DMS79 (cell line): ENCODE results near the gene TRMT1L.

Experiments used
- DNase-seq: peaks from one replicate; lab custom pipeline; 2025; lab: John Stamatoyannopoulos, UW

The TRMT1L gene

GRCh38 chr1:185112356-185112755, 44.4 kb downstream of the TRMT1L start:
- DNase-seq: no peak

DNA sequence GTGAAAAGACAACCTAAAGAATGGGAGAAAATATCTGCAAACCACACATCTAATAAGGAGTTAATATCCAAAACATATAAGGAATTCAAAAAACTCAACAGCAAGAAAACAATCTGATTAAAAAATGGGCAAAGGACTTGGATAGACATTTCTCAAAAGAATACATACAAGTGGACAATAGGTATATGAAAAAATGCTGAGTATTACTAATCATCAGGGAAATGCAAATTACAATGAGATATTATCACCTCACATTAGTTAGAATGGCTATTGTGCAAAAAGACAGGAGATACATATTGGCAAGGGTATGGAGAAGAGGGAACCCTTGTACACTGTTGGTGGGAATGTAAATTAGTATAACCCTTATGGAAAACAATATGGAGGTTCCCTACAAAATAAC, 44.9 kb downstream of the TRMT1L start:
- DNase-seq: no peak

DNA sequence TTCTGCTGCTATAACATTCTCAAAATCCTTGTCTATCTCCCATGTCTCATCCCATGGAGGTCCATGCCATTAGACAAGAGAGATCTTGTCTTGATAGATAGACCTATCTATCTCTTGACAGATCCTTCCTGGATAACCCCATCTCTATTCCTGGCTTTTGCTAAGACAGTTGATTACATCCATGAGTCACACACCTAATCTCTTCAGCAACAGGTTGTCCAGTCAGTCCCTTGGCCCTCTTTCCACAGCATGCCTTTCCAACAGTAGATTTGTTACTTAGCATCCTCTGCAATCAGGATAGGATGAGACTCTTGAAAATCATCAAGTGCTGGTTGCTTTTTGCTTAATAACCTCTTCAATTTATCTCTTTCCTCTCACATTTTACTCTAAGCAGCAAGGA, 46.6 kb downstream of the TRMT1L start:
- no peak for DNase-seq

DNA sequence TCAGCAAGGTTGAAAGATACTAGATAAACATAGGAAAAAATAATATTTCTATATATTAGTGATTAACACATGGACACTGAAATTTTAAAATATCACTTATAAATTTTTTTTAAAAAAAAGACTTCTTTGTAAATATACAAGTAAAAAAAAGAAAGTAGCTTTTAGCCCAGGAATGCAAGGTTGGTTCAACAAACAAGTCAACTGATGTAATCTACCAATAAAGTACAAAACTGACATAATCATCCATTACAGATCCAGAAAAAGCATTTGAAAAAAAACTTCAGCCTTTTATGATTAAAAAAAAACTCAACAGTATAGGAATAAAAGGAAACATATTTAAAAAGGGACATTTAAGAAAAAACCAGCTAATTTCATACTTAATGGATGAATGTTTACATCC, 48.4 kb downstream of the TRMT1L start:
- DNase-seq: no peak

- no peak for DNase-seq
These were observed 51.6 kb downstream of the TRMT1L start for GRCh38 chr1:185105121-185105520.

- no peak for DNase-seq
These were observed 52.7 kb downstream of the TRMT1L start for GRCh38 chr1:185104083-185104482.

DNA sequence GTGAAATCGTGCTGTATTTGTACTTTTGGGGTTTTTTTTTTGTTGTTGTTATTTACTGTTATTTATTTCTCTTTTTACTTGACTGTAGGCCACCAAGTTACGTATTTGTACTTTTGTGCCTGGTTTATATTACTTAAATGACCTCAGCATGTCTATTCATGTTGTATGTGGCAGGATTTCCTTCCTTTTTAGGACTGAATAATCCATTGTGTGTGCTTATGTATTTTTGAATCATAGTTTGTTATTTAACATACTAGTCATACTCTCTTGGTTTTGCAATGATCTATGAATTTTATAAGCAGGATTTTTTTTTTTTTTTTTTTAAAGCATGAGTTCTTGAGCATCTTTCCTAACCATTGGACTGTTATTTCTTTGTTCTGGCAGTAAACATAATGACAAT, 60.2 kb downstream of the TRMT1L start:
- no peak for DNase-seq

GRCh38 chr1:185094761-185095160, 62.0 kb downstream of the TRMT1L start:
- DNase-seq: no peak

- DNase-seq: peak; percentile 87
These were observed 65.3 kb downstream of the TRMT1L start for GRCh38 chr1:185091480-185091879.

- no peak for DNase-seq
These were observed 69.0 kb downstream of the TRMT1L start for GRCh38 chr1:185087746-185088145.

GRCh38 chr1:185087101-185087500, 69.7 kb downstream of the TRMT1L start:
- DNase-seq: no peak

DNA sequence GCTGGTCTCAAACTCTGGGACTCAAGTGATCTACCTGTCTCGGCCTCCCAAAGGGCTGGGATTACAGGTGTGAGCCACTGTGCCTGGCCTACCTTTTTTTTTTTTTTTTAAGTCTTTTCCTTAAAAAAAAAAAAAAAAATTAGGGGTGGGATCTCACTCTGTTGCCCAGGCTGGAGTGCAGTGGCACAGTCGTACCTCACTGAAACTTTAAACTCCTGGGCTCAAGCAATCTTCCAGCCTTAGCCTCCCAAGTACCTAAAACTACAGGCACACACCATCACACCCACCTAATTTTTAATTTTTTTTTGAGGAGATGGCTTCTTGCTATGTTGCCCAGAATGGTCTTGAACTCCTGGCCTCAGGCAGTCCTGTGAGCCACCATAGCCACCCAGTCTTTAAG, 72.9 kb downstream of the TRMT1L start:
- DNase-seq: no peak

DNA sequence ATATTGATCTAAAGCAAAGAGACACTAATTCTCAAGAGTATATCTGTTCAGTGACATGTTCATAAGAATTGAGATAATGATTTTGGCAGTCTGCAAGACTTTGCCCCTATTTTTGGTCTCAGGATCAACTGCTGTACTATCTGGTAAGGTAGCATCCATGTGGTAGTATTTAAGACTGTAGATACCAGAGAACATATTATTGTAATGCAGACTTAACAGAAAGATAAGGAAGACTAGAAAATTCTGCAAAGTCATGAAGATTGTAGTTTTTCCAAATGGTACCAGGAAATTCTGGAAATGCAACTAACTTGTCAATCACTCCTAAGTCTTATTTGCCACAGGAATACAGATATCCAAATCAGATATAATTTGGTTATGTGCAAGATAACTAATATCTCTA, 76.3 kb downstream of the TRMT1L start:
- no peak for DNase-seq

GRCh38 chr1:185077374-185077773, 79.4 kb downstream of the TRMT1L start:
- no peak for DNase-seq

GRCh38 chr1:185075476-185075875, 81.3 kb downstream of the TRMT1L start:
- no peak for DNase-seq

- no peak for DNase-seq
These were observed 82.4 kb downstream of the TRMT1L start for GRCh38 chr1:185074307-185074706.

GRCh38 chr1:185073725-185074124, 83.0 kb downstream of the TRMT1L start:
- DNase-seq: no peak

DNA sequence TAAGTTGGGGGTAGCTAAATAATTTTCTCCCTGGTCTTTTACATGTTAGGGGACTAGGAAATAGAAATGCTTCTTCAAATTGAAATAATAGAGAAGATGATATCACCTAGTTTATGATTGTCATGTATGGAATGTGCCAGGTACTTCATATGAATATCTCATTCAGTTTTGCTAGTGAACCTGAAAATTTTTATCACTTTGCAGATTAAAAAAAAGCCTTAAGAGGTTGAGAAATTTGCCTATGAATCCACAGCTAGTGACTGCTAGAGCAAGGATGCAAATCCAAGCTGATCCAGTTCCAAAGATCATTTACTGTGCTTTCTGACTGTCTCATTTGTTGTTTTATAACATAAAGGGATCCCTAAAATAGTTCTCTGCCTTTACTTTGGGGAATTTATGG, 86.7 kb downstream of the TRMT1L start:
- DNase-seq: no peak

- no peak for DNase-seq
These were observed 87.5 kb downstream of the TRMT1L start for GRCh38 chr1:185069202-185069772.

DNA sequence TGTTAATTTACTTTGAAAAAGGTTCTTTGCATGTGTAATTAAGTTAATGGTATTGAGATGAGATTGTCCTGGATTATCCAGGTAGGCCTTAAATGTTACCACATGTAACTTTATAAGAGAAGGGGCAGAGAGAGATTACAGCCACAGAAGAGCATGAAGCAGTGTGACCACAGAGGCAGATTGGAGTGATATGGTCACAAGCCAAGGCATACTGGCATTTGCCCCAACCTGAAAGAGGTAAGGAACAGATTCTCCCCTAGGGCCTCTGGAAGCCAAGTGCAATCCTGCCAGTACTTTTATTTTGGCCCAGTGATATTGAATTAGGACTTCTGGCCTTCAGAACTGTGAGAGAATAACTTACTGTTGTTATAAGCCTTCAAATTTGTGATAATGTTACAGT, 88.4 kb downstream of the TRMT1L start:
- DNase-seq: no peak
